GM19099 (cell line): ENCODE data around the gene FHOD3.

ENCODE experiments used
- POLR2A ChIP-seq: IDR thresholded peaks from 3 replicates; pipeline ENCODE4 v1.6.1; 2011; ENCODE audit warnings: low read depth; ENCODE audit not compliant: insufficient read length; ENCODE audit errors: extremely low read depth

Gene FHOD3

DNA sequence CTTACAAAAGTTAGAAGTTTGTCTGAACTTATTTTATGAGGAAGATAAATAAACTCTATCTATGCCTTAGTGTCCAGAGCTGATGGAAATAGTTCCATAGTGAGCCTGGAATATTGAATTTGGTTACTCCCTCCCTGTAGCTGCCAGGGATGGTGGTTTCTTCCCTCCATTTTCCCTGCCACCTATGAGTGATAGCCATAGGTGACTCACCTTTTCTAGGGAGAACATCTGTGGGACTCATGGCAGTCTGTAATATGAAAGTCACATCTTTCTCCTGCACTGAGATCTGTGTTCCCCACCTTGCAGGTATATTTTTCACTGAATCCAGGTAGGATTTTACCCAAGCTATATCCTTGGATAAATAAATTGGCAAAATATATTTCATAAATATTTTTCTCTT lies 382.5 kb downstream of the FHOD3 start:
- TF ChIP-seq POLR2A, result no peak

DNA sequence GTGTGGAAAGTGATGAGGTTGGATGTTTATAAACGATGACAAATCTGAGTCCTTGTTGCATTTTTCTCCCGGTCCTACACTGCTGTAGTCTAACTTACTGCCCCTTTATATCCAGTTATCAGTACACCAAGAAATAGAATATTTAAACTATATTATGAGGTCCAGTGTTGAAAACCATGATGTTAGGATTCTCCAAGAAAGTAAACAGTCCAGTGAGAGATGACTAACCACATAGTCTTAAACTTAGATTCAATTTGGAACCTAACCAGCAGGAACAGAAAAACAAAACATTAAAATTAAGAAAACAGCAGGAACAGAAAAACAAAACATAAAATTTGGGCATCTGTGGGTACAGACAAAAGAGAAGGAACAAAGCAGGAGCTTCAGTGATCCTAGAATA lies 388.1 kb downstream of the FHOD3 start:
- no peak for TF ChIP-seq POLR2A

DNA sequence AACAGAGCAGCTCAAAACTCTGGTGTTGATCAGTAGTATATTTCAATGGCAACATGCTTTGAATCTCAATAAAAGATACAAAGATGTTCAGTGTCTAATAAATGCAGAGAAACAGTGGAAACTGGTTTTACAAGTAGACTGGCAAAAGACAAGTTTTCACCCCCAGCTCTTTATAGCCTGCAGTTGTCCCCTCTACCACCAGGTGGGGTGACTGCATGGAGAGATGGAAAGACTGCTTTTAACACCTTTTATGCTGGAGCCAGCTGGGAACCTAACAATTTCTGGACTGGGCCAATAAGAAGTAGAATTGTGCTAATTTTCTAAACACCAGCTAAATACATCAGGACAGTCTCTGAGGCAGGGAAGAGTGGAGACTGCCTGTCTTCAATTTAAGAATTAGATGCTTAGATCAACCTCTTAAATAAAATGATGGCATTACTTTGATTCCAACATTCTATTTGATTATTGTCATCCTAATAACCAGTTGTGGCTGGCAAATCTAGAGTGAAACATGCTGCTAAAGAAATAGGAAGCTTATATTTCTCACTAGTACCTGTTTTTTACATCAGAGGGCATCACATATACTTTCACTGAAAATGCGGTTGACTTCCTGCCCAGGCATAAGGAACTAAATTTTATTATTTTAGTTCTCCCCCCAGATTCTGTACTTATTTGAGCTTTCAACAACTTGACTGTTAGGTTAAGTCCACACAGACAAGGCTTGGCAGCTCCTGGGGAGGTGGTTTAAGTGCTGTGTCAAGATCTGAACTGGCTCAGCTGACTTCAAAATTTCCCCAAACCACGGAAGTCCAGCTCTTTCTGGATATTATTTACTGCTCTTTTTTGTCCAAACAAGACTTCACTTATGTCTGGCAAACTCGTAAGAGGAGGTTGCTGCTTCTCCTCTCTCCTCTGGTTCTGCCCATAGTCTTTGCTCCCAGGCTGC lies 390.8 kb downstream of the FHOD3 start:
- no peak for TF ChIP-seq POLR2A

DNA sequence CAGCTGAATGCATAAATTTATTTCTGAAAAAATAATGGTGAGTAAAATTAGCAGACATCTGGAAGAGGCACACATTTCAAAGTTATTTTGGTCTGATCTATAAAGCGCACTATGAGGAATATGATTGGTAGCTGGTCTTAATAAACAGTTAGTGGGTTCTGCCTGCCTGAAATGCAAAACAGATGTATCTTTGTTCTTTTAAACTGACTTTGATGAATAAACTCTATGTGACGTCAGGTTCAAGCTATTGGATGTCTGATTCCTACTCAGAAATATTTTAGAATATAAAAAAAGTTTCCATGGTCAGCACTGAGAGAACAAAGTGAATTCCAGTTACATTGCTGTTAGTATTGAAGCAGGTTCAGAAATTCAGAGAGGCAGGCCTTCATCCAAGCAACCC lies 394.9 kb downstream of the FHOD3 start:
- no peak for TF ChIP-seq POLR2A

DNA sequence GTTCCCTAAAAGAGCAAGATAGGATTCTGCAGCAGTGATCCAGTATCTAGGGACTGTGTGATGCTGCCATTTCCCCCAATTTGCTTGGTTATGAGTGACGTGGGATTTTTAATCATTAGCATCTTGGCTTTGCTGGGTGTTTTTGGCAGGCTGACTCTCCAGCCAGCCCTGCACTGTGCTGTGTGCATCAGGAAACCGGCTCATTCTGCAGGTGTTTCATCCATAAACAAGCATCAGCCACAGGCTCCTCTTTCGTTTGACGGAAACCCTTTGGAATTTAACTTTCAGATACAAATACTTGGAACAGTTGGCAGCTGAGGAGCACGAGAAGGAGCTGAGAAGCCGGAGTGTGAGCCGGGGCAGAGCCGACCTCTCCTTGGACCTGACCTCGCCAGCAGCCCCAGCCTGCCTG lies 395.4 kb downstream of the FHOD3 start:
- TF ChIP-seq POLR2A, result no peak

DNA sequence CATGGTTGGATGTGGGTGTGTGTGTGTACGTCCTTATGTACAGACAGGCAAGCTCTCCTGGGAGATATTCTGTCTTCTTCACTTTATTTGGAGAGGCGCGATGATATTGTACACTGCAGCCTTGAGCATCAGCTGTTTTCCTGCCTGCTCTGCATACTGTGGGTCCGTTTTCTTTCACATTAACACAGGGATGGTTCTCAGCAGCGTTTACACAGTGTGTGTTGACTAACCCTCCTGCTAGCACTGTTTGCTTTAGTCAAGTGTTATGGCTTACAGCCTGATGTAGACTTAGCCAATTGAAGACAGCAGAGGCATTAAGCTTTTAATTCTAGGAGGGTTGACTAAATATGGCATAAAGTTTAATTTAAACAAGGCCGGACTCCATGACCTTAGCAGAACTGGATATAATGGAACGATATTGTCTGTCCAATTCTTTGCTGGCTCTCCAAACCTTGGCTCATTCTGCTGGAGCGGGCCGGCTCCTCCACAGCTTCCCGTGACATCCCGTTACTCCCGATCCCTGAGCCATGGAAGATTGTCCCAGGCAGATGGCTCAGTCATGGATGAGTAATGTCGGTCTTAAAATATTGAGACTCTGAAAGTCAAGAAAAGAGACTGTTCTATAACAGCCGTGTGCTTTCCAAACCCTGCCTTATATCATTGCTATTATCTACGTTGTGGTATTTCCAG lies 396.6 kb downstream of the FHOD3 start:
- TF ChIP-seq POLR2A, result no peak

DNA sequence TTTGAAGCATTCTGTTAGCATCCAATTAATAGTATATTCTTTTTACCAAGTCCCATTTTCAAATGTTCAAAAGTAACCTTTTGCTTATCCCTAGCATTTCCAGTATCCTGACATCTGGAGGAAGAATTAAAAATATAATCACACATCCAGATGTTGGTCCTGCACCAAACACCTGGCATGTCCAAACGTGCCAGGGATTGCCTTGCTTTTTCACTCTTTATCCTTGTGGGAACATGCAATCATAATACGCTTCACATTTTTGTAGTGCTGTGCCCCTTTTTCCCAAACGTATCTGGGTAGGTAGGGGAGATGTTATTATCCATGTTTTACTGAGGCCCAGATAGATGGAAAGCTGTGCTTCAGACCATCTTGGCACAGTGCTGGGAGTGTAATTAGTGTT lies 398.3 kb downstream of the FHOD3 start:
- TF ChIP-seq POLR2A, result no peak

DNA sequence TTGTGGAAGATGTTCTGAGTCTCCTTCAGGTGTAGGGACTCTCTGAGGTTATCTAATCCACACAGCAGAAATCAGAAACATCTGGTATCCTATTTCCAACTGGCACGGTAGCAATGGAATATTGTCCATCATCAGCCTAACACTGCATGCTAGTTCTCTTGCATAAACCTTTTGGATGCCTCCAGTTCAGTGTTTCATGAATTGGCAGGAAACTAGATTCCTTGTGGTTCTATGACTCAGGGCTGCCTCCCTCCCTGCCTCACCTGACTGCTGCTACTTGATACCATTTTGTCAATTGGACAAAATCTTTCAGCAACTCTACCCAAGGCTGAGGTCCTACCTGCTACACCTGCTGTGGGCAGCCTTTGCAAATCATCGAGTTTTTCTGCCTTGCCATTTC lies 400.4 kb downstream of the FHOD3 start:
- no peak for TF ChIP-seq POLR2A

DNA sequence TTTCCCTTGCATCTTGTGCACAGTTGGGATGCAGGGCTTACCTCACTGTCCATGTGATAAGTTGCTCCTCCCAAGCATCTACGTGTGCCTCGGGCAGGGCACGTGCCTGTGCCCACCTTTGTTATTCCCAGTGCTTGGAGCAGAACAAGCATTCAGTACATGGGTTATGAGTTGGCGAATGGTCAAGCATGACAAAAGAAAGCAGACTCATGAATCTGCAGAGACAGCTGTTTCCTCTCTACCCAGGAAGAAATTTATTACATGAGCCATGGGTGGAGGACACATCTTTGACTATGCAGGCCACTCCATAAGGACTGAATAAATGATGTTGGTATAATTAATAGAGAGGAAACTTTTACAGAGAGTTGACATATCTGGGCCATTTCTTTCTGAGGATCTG lies 403.4 kb downstream of the FHOD3 start:
- TF ChIP-seq POLR2A, result no peak

DNA sequence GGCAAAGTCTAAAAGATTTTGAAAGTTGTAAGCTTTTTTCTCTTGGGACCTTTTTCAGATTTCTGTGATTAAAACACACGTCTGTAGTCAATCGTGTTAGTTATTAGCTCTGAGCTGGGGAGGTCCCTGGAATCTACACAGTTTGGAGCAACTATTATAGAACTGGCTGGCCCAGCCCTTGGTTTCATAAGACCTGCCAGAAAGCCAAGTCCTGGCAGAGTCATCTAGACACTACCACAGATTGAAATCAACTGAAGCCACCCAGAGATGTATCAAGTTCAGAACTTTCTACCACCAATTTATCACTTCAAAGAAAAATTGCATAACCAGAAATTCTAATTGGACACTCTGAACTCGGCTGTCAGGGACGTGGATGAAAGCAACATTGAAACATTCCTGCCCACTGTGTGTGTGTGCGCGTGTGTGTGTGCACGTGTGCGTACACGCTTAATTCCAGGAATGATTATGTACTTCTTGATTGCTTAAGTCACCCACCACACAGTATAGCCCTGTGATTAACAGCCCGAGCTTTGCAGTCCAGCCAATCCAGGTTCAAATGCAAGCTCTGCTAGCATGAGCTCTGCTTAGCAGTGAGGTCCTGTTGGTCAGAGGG lies 405.0 kb downstream of the FHOD3 start:
- no peak for TF ChIP-seq POLR2A

DNA sequence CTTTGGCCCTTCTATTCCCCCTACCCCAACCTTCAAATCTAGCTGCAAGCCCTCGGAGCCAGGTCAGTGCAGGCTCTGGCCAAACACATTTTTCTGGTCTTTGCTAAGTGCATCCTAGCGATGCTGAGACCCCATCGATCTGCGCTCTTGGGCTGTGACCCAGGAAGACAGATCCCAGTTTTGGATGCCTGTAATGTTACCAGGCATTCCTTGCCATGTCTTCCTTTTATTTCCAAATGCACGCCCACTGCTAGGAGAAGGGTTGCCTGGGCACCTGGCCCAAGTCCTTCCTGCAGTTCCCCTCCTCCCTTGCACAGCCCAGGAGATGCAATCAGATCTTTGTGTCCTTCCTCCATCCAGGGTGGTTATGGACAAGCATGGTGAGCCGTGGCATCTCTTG lies 406.6 kb downstream of the FHOD3 start:
- TF ChIP-seq POLR2A, result no peak

DNA sequence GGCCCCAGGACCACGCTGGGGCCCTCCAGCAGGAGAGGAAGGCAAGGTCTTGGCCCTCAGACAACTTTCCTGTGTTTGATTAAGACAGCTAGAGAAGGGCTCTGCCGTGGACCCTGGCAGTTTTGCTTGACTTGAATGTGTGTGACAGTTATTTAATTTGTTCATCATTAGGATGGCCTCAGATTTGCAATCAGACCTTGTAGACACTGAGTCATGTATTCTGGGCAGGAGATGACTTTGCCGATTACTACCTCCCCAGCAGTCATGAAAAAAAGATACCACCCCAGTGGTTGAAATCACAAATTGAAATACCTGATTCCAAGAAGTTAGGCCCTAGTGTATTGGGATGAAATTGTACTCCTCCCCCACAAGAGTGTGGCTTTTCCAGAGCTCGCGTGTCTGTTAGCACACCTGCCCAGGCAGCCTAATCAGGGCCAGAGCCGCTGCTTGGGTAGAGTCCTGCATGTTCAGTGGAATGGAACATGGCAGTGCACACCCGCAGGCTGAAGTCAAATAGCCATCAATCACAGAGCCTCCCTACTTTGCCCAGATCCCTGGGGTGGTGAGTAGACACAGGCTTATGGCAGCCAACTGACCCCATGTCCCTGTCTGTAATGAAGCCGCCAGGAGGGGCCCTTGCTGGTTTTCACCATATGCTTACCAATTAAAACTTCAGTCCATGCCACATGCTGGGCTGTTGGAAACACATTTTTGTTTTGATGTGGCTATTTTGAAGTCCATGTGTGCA lies 408.8 kb downstream of the FHOD3 start:
- no peak for TF ChIP-seq POLR2A

DNA sequence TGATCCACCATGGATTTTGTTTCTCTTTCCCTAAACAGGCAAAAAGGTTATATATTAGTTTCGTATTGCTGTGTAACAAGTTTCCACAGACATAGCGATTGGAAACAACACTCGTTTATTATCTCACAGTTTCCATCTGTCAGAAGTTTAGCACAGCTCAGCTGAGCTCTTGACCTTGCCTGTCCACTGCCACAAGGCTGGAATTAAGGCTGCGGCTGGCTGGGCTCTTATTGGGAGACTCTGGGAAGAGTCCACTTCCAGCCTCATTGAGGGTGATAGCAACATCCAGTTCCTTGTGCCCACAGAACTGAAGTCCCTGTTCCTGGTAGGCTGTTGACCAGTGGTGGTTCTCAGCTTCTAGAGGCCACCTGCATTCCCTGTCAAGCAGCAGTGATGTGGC lies 410.9 kb downstream of the FHOD3 start:
- TF ChIP-seq POLR2A, result no peak

DNA sequence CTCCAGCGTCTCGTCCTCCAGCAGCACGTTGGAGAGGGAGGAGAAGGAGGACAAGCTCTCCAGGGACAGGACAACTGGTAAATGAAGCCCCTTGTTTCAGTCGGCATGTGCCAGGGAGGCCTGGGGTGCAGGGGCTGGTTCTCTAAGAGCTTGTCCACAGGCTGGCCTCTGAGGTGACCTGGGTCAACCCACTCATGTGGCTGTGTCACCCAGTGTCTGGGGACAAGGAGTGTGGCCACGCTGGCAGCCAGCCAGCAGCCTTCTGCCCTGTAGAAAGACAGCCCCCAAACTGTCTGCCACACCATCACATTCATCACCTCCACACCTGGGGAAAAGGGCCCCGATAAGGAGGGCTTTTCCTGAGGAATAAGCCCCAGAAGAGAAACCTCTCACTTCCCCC lies 411.8 kb downstream of the FHOD3 start:
- TF ChIP-seq POLR2A, result no peak
